ENCODE results near the gene IQCB1.
A peak's percentile ranks its signal among the peaks of the same experiment; 100 is the strongest.
"Not testable (repeated sequence)": the region's sequence is repeated elsewhere in the genome, so short reads cannot be mapped to it uniquely, and the experiment has no call there.

Gene IQCB1

GRCh38 chr3:121834671-121835464, at the start of gene IQCB1, which contains the start of gene EAF2:
IQCB1 (minus strand) TSS chr3:121835060; CDS start chr3:121828960, 6,100 bp downstream.
EAF2 (plus strand) TSS chr3:121835209; CDS start chr3:121835286, 77 bp downstream.
- DNase-seq = peak; percentile 89

- DNase-seq = peak; percentile 23
Measured at GRCh38 chr3:121883507-121883906, 48.6 kb upstream of the IQCB1 start.

GRCh38 chr3:121878411-121878810, 43.6 kb upstream of the IQCB1 start:
- DNase-seq = no peak

- no peak for DNase-seq
Measured at GRCh38 chr3:121871430-121871829, 36.6 kb upstream of the IQCB1 start.

- no peak for DNase-seq
Measured at GRCh38 chr3:121870717-121871116, 35.9 kb upstream of the IQCB1 start.

GRCh38 chr3:121869736-121870135, 34.9 kb upstream of the IQCB1 start:
- DNase-seq = no peak

GRCh38 chr3:121863801-121864200, 28.9 kb upstream of the IQCB1 start:
- DNase-seq = no peak

GRCh38 chr3:121863247-121863646, 28.4 kb upstream of the IQCB1 start:
- not testable (repeated sequence) for DNase-seq

- DNase-seq = not testable (repeated sequence)
Measured at GRCh38 chr3:121857778-121858177, 22.9 kb upstream of the IQCB1 start.

- no peak for DNase-seq
Measured at GRCh38 chr3:121855555-121855954, 20.7 kb upstream of the IQCB1 start.

- DNase-seq = no peak
Measured at GRCh38 chr3:121852256-121852655, 17.4 kb upstream of the IQCB1 start.

GRCh38 chr3:121844892-121845291, 10.0 kb upstream of the IQCB1 start:
- DNase-seq = no peak

- no peak for DNase-seq
Measured at GRCh38 chr3:121839962-121840361, 5.1 kb upstream of the IQCB1 start.

GRCh38 chr3:121836481-121836880, 1.6 kb upstream of the IQCB1 start:
- no peak for DNase-seq

- DNase-seq = no peak
Measured at GRCh38 chr3:121836064-121836463, 1.2 kb upstream of the IQCB1 start.

- no peak for DNase-seq
Measured at GRCh38 chr3:121835465-121835801, 573 bp upstream of the IQCB1 start.

GRCh38 chr3:121834157-121834670, 646 bp downstream of the IQCB1 start:
- no peak for DNase-seq

GRCh38 chr3:121822973-121823372, 11.9 kb downstream of the IQCB1 start:
- no peak for DNase-seq

- no peak for DNase-seq
Measured at GRCh38 chr3:121821421-121822199, 13.2 kb downstream of the IQCB1 start.

GRCh38 chr3:121819236-121819635, 15.6 kb downstream of the IQCB1 start:
- no peak for DNase-seq

- DNase-seq = no peak
Measured at GRCh38 chr3:121818578-121818977, 16.3 kb downstream of the IQCB1 start.

GRCh38 chr3:121817753-121818152, 17.1 kb downstream of the IQCB1 start:
- DNase-seq = no peak

GRCh38 chr3:121809249-121809648, 25.6 kb downstream of the IQCB1 start:
- no peak for DNase-seq

- no peak for DNase-seq
Measured at GRCh38 chr3:121803771-121804320, 31.0 kb downstream of the IQCB1 start.

Data from 8988T (cell line).